ENCODE results near the gene MALRD1. TPM values are rescaled to one million over a fixed set of nuclear protein-coding genes. Genes with fewer than 3 reads are reported as not detected.

The MALRD1 gene
- total and polyA plus RNA-seq, 2 of the 8 experiments (the other 6 are each of a cell fraction or from before 2014, with no cell fraction given) = 0.32 to 0.35 TPM

DNA sequence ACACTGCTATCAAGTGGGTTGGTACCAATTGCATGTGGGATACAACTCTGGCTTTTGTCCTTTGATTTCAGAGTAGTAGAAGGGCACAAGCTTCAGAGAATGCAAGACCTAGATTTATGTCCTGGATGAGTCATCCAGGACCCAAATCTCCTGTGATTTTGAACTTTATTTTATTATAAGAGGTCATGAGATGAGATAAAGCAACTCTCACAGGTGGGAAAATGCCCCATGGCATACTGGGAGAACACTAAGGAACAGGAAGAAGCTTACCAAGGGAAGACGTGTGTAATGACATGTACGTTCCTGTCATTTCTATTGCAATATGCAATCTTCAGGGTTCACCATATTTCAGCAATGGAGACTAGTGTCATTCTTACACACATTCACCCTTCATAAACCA, 966 bp downstream of the MALRD1 start (continued):
- TF ChIP-seq RXRA (IDR thresholded peaks at IDR 0.05; ENCODE audit: insufficient read depth, low read depth, low read length) = no peak
- no peak for TF ChIP-seq POU5F1 (IDR thresholded peaks at IDR 0.05; ENCODE audit: low read depth, low read length)
